NB4 (cell line): ENCODE measurements around the gene ACOT11.

ENCODE experiments used
- POLR2A ChIP-seq: IDR thresholded peaks from 2 replicates; pipeline ENCODE4 v1.6.1; 2011; ENCODE audit warnings: mild to moderate bottlenecking; ENCODE audit not compliant: insufficient read length; ENCODE audit errors: extremely low read depth
- TF ChIP-seq, protein P1 (sequence below): IDR thresholded peaks from one replicate; pipeline ENCODE4 v1.5.1; 2012; ENCODE audit warnings: low read depth, low read length

DNA sequence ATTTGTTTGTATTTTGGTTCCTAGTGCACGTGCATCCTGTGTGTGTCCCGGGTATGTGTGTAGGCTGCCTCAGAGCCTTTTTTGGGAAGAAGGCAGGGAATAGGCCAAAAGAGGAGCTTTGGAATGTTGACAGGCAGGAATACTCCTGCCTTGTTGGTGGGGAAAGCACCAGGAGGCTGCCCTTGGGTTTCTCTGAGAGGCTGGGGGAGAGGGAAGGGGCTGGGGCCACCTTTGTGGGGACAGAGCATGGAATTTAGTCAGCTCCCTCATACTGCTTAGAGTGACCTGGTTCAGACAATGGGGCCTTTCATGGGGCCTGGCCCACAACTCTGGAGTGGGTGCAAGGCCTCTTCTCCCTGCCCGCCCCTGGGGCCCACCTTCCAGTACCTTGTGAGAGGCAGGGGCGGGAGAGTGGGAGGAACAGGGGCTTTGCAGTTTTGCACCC lies 31.3 kb downstream of the ACOT11 start:
- TF ChIP-seq, protein P1, sequence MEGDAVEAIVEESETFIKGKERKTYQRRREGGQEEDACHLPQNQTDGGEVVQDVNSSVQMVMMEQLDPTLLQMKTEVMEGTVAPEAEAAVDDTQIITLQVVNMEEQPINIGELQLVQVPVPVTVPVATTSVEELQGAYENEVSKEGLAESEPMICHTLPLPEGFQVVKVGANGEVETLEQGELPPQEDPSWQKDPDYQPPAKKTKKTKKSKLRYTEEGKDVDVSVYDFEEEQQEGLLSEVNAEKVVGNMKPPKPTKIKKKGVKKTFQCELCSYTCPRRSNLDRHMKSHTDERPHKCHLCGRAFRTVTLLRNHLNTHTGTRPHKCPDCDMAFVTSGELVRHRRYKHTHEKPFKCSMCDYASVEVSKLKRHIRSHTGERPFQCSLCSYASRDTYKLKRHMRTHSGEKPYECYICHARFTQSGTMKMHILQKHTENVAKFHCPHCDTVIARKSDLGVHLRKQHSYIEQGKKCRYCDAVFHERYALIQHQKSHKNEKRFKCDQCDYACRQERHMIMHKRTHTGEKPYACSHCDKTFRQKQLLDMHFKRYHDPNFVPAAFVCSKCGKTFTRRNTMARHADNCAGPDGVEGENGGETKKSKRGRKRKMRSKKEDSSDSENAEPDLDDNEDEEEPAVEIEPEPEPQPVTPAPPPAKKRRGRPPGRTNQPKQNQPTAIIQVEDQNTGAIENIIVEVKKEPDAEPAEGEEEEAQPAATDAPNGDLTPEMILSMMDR = no peak
- no peak for TF ChIP-seq POLR2A
